HEK293T (cell line): Measurements from ENCODE around the gene FGD2.

ENCODE experiments used
- CTCF ChIA-PET: fragments of 350-600 bp; formaldehyde crosslinking; extraction: SDS; loops from one replicate; lab custom pipeline; 2021; ENCODE audit warnings: antibody characterized with exemption, inconsistent platforms; lab: Yijun Ruan, JAX
- POLR2A ChIA-PET: fragments of 350-600 bp; formaldehyde crosslinking; extraction: SDS; loops from one replicate; lab custom pipeline; 2020; ENCODE audit warnings: antibody characterized with exemption, inconsistent platforms; lab: Yijun Ruan, JAX
- DNase-seq: peaks from one replicate; pipeline ENCODE4 v3.0.0; 2012; ENCODE audit warnings: mixed read lengths; ENCODE audit errors: extremely low spot score
- ARNT ChIP-seq: fragments of 450-650 bp; IDR thresholded peaks from 2 replicates; pipeline ENCODE4 v1.6.1; 2017; ENCODE audit warnings: mild to moderate bottlenecking
- BHLHE40 ChIP-seq: fragments of 450-650 bp; IDR thresholded peaks from 2 replicates; pipeline ENCODE4 v1.6.1; 2016; ENCODE audit warnings: mild to moderate bottlenecking, moderate library complexity, borderline replicate concordance
- CTBP1 ChIP-seq: fragments of 450-650 bp; IDR thresholded peaks from 2 replicates; pipeline ENCODE4 v1.6.1; 2016; ENCODE audit warnings: borderline replicate concordance
- ELF4 ChIP-seq: fragments of 450-650 bp; IDR thresholded peaks from 2 replicates; pipeline ENCODE4 v1.6.1; 2017; ENCODE audit warnings: antibody characterized with exemption
- FOXA1 ChIP-seq: fragments of 450-650 bp; IDR thresholded peaks from 2 replicates; pipeline ENCODE4 v1.6.1; 2016; ENCODE audit warnings: mild to moderate bottlenecking
- FOXK2 ChIP-seq: fragments of 450-650 bp; IDR thresholded peaks from 2 replicates; pipeline ENCODE4 v1.6.1; 2016; ENCODE audit warnings: mild to moderate bottlenecking
- FOXM1 ChIP-seq: fragments of 450-650 bp; IDR thresholded peaks from 2 replicates; pipeline ENCODE4 v1.6.1; 2017; ENCODE audit warnings: mild to moderate bottlenecking, borderline replicate concordance
- HDGF ChIP-seq: fragments of 450-650 bp; IDR thresholded peaks from 2 replicates; pipeline ENCODE4 v1.6.1; 2017; ENCODE audit warnings: antibody characterized with exemption, borderline replicate concordance
- L3MBTL2 ChIP-seq: fragments of 450-650 bp; conservative IDR thresholded peaks from 2 replicates; pipeline ENCODE4 v1.6.1; 2016; ENCODE audit warnings: mild to moderate bottlenecking
- LEF1 ChIP-seq: fragments of 450-650 bp; IDR thresholded peaks from 2 replicates; pipeline ENCODE4 v1.6.1; 2017; ENCODE audit warnings: mild to moderate bottlenecking, borderline replicate concordance
- NFRKB ChIP-seq: fragments of 450-650 bp; IDR thresholded peaks from 2 replicates; pipeline ENCODE4 v1.6.1; 2016; ENCODE audit warnings: mild to moderate bottlenecking, moderate library complexity
- PKNOX1 ChIP-seq: fragments of 450-650 bp; IDR thresholded peaks from 2 replicates; pipeline ENCODE4 v1.6.1; 2016
- SP1 ChIP-seq: fragments of 450-650 bp; IDR thresholded peaks from 2 replicates; pipeline ENCODE4 v1.6.1; 2017
- SUZ12 ChIP-seq: fragments of 450-650 bp; IDR thresholded peaks from 2 replicates; pipeline ENCODE4 v1.6.1; 2016; ENCODE audit warnings: mild to moderate bottlenecking
- TARDBP ChIP-seq: fragments of 450-650 bp; IDR thresholded peaks from 2 replicates; pipeline ENCODE4 v1.6.1; 2016
- ZNF384 ChIP-seq: fragments of 450-650 bp; IDR thresholded peaks from 2 replicates; pipeline ENCODE4 v1.6.1; 2016

FGD2 gene

GRCh38 chr6:37013516-37014491 is 8.3 kb downstream of the FGD2 start:
- ChIA-PET CTCF (no interaction called here), POLR2A (no interaction called here)
- no peak for DNase-seq
- TF ChIP-seq L3MBTL2 (no peak), ZNF384 (no peak), SUZ12 (no peak), TARDBP (no peak), PKNOX1 (no peak), FOXM1 (no peak), LEF1 (no peak), ARNT (no peak), HDGF (no peak), FOXA1 (no peak), BHLHE40 (no peak)

GRCh38 chr6:37014667-37015066 is 9.2 kb downstream of the FGD2 start:
- DNase-seq, result no peak
- TF ChIP-seq LEF1 (no peak), TARDBP (no peak), CTBP1 (no peak), ARNT (no peak), HDGF (no peak), PKNOX1 (no peak), BHLHE40 (no peak), SUZ12 (no peak), FOXM1 (no peak), ELF4 (no peak), ZNF384 (no peak), FOXA1 (no peak), L3MBTL2 (no peak)
- ChIA-PET CTCF (no interaction called here), POLR2A (no interaction called here)

GRCh38 chr6:37015532-37015931 is 10.1 kb downstream of the FGD2 start:
- no peak for DNase-seq
- ChIA-PET CTCF (interaction anchor here (0.7 to 0.8 kb wide), 3 partner anchors 13 to 195 kb away, joined by 3 read pairs; no protein-coding TSS in a partner anchor), POLR2A (interaction anchor here (1.0 to 1.5 kb wide), 2 partner anchors 29 to 194 kb away, joined by 3 to 4 read pairs; partner anchors contain the start of gene MTCH1)
- TF ChIP-seq L3MBTL2 (no peak), SP1 (no peak), CTBP1 (no peak), FOXA1 (no peak), TARDBP (no peak), NFRKB (no peak), FOXM1 (no peak), BHLHE40 (no peak), ARNT (no peak), LEF1 (no peak), ELF4 (no peak), FOXK2 (no peak)

- CTCF ChIA-PET, result interaction anchor here (1.2 to 2.2 kb wide), 5 partner anchors 16 to 249 kb away, joined by 3 to 22 read pairs (median 4); no protein-coding TSS in a partner anchor
- no peak for DNase-seq
- POLR2A ChIA-PET, result interaction anchor here (1.5 to 2.1 kb wide), 3 partner anchors 31 to 142 kb away, joined by 4 to 19 read pairs (median 11); partner anchors contain the start of genes MTCH1 and PPIL1
- TF ChIP-seq L3MBTL2, result no peak
- no peak for TF ChIP-seq FOXK2
- no peak for TF ChIP-seq ELF4
- no peak for TF ChIP-seq NFRKB
- no peak for TF ChIP-seq FOXM1
- no peak for TF ChIP-seq BHLHE40
- TF ChIP-seq TARDBP, result no peak
- TF ChIP-seq SP1, result no peak
- TF ChIP-seq HDGF, result no peak
- no peak for TF ChIP-seq ARNT
- no peak for TF ChIP-seq FOXA1
- TF ChIP-seq LEF1, result no peak
- TF ChIP-seq CTBP1, result no peak
- TF ChIP-seq ZNF384, result no peak
- no peak for TF ChIP-seq SUZ12
- TF ChIP-seq PKNOX1, result no peak
Observed at GRCh38 chr6:37016995-37017394, 11.5 kb downstream of the FGD2 start.

GRCh38 chr6:37017606-37018197 is 12.2 kb downstream of the FGD2 start:
- CTCF ChIA-PET, result interaction anchor here (0.6 to 2.6 kb wide), 43 partner anchors 8 to 257 kb away, joined by 3 to 47 read pairs (median 4); partner anchors contain the start of genes C6orf89 and FGD2
- DNase-seq, result no peak
- POLR2A ChIA-PET, result interaction anchor here (0.7 to 2.1 kb wide), 7 partner anchors 11 to 195 kb away, joined by 3 to 19 read pairs (median 3); partner anchors contain the start of genes MTCH1 and PPIL1
- TF ChIP-seq TARDBP (no peak), ARNT (no peak), FOXM1 (no peak), NFRKB (no peak), LEF1 (no peak), SP1 (no peak), PKNOX1 (no peak)
